ENCODE measurements around the gene EIF2S2.

Gene EIF2S2

DNA sequence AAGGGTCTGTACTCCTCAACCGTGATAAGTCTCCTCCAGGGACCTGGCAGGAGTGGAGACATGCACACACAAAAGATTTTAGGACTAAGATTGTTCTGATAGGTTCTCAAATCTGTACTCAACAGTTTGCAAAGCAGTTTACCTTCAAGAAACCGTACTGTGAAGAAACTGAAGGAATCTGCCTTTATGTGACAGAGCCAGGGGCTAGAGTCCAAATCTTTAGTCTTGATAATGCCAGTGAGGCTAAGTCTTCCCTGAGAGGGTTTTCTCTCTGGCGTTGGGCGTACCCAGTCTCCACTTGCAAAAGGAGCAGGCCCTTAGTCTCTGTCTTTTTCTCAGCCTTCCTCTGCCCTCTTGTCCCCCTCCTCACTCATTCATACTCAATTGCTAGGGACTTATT is 70.8 kb downstream of the EIF2S2 start:
- no peak overlapping the region for H3K27ac ChIP-seq (ENCODE audit: extremely low read depth, low read depth, low read length)
- POLR2A ChIA-PET: no interaction called here

DNA sequence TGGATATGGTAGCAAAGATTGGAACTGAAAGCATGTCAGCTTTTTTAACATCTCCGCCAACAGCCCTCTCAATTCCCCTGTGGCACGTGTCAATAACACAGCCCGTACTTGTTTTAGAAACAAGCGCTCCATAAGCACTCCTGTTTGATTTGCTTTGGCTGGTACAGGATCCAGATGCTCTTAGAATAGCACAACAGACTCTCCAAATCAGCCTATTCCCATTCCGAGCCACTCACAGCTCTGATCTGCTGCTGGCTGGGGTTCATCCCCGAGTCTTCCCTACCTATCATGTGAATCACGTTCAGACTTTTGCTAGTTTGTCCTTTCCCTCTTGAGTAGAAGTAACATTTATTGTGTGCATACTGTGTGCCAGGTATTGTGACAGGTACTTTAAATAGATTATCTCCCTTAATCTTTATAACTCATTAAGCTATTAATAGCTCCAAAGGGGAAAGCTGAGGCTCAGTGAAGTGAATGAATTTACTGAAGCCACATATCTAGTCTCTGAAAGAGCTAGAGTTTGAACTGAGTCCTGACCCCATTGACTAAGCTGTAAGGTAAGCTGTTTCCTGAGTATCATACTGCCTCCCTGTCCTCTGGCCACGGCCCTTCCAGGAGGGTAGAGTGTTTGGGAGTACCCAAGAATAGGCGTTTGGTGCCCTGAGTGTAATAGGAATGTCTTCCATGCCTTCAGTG is 71.6 kb downstream of the EIF2S2 start:
- no peaks in the 10 kb centered on the region for H3K36me3 ChIP-seq (ENCODE audit: control insufficient read depth in 2 of 2, insufficient read depth in 1 of 2, low read length in 2 of 2)
- POLR2A ChIA-PET: no interaction called here

More for the DNA sequence above, 70.8 kb downstream of the EIF2S2 start:
- CTCF ChIA-PET: interaction anchor here (0.9 kb wide), 1 partner anchor 178 kb away, joined by 3 read pairs; no protein-coding TSS in a partner anchor
- H3K4me1 ChIP-seq (ENCODE audit: control insufficient read depth, insufficient read depth, low read length): peaks cover 10% of the 10 kb centered on the region
- TF ChIP-seq, protein P1, sequence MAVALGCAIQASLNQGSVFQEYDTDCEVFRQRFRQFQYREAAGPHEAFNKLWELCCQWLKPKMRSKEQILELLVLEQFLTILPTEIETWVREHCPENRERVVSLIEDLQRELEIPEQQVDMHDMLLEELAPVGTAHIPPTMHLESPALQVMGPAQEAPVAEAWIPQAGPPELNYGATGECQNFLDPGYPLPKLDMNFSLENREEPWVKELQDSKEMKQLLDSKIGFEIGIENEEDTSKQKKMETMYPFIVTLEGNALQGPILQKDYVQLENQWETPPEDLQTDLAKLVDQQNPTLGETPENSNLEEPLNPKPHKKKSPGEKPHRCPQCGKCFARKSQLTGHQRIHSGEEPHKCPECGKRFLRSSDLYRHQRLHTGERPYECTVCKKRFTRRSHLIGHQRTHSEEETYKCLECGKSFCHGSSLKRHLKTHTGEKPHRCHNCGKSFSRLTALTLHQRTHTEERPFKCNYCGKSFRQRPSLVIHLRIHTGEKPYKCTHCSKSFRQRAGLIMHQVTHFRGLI (tag by site-specific recombination; IDR thresholded peaks at IDR 0.05): no peak
- no peak for TF ChIP-seq ZNF544 (tag by site-specific recombination; IDR thresholded peaks at IDR 0.05)
- no peak for TF ChIP-seq ZNF311 (tag by site-specific recombination; IDR thresholded peaks at IDR 0.05; ENCODE audit: borderline replicate concordance)
- no peak for TF ChIP-seq ZNF549 (tag by site-specific recombination; IDR thresholded peaks at IDR 0.05)
- TF ChIP-seq EGR2 (tag by site-specific recombination; IDR thresholded peaks at IDR 0.05; ENCODE audit: low read depth): no peak
- no peak for TF ChIP-seq ZNF621 (tag by site-specific recombination; IDR thresholded peaks at IDR 0.05)
- TF ChIP-seq ZBTB8A (tag by site-specific recombination; IDR thresholded peaks at IDR 0.05): no peak
- TF ChIP-seq, protein P2, sequence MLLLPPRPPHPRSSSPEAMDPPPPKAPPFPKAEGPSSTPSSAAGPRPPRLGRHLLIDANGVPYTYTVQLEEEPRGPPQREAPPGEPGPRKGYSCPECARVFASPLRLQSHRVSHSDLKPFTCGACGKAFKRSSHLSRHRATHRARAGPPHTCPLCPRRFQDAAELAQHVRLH (tag by site-specific recombination; IDR thresholded peaks at IDR 0.05): no peak
- TF ChIP-seq ZNF777 (tag by site-specific recombination; IDR thresholded peaks at IDR 0.05; ENCODE audit: borderline replicate concordance): no peak
- no peak for TF ChIP-seq ZSCAN23 (tag by site-specific recombination; IDR thresholded peaks at IDR 0.05)
- no peak for TF ChIP-seq ZNF558 (tag by site-specific recombination; IDR thresholded peaks at IDR 0.05)
- no peak for TF ChIP-seq ZBTB21 (tag by site-specific recombination; IDR thresholded peaks at IDR 0.05)
- no peak for TF ChIP-seq ZNF221 (tag by site-specific recombination; IDR thresholded peaks at IDR 0.05; ENCODE audit: borderline replicate concordance)
- TF ChIP-seq MEIS1 (CRISPR knock-in tag; IDR thresholded peaks at IDR 0.05; ENCODE audit: borderline replicate concordance): no peak
- TF ChIP-seq, protein P3, sequence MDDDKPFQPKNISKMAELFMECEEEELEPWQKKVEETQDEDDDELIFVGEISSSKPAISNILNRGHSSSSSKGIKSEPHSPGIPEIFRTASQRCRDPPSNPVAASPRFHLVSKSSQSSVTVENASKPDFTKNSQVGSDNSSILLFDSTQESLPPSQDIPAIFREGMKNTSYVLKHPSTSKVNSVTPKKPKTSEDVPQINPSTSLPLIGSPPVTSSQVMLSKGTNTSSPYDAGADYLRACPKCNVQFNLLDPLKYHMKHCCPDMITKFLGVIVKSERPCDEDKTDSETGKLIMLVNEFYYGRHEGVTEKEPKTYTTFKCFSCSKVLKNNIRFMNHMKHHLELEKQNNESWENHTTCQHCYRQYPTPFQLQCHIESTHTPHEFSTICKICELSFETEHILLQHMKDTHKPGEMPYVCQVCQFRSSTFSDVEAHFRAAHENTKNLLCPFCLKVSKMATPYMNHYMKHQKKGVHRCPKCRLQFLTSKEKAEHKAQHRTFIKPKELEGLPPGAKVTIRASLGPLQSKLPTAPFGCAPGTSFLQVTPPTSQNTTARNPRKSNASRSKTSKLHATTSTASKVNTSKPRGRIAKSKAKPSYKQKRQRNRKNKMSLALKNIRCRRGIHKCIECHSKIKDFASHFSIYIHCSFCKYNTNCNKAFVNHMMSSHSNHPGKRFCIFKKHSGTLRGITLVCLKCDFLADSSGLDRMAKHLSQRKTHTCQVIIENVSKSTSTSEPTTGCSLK (tag by site-specific recombination; IDR thresholded peaks at IDR 0.05): no peak
- H3K9me3 ChIP-seq (ENCODE audit: control insufficient read depth, insufficient read depth, low read depth, low read length): no peaks in the 10 kb centered on the region
- no peak overlapping the region for H3K4me3 ChIP-seq (ENCODE audit: low read depth, low read length)
- H3K36me3 ChIP-seq (ENCODE audit: control insufficient read depth in 2 of 2, insufficient read depth in 1 of 2, low read length in 2 of 2): no peaks in the 10 kb centered on the region

More for the DNA sequence above, 71.6 kb downstream of the EIF2S2 start:
- Histone ChIP-seq H3K4me3 (ENCODE audit: low read depth, low read length) (no peak overlapping the region), H3K27ac (ENCODE audit: extremely low read depth, low read depth, low read length) (no peak overlapping the region), H3K4me1 (ENCODE audit: control insufficient read depth, insufficient read depth, low read length) (peaks cover 4% of the 10 kb centered on the region), H3K9me3 (ENCODE audit: control insufficient read depth, insufficient read depth, low read depth, low read length) (no peaks in the 10 kb centered on the region)
- CTCF ChIA-PET: interaction anchor here (0.5 kb wide), 1 partner anchor 589 kb away, joined by 3 read pairs; no protein-coding TSS in a partner anchor
- TF ChIP-seq ZNF211 (tag by site-specific recombination; IDR thresholded peaks at IDR 0.05; ENCODE audit: low read depth) (no peak), ZNF10 (tag by site-specific recombination; IDR thresholded peaks at IDR 0.05) (no peak), ZNF202 (tag by site-specific recombination; IDR thresholded peaks at IDR 0.05; ENCODE audit: borderline replicate concordance) (no peak), ZNF560 (tag by site-specific recombination; IDR thresholded peaks at IDR 0.05; ENCODE audit: borderline replicate concordance) (no peak)
- TF ChIP-seq, protein P4, sequence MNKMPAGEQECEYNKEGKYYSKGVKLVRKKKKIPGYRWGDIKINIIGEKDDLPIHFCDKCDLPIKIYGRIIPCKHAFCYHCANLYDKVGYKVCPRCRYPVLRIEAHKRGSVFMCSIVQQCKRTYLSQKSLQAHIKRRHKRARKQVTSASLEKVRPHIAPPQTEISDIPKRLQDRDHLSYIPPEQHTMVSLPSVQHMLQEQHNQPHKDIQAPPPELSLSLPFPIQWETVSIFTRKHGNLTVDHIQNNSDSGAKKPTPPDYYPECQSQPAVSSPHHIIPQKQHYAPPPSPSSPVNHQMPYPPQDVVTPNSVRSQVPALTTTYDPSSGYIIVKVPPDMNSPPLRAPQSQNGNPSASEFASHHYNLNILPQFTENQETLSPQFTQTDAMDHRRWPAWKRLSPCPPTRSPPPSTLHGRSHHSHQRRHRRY (tag by site-specific recombination; IDR thresholded peaks at IDR 0.05): no peak

All from HEK293 (cell line).